ENCODE data around the gene DOCK8. TPM values are rescaled to one million over a fixed set of nuclear protein-coding genes. Genes with fewer than 3 reads are reported as not detected.

DOCK8 gene
- total and polyA plus RNA-seq, 2 of the 13 experiments (the other 11 are each of a cell fraction or from before 2014, with no cell fraction given): 0.28 to 0.38 TPM

DNA sequence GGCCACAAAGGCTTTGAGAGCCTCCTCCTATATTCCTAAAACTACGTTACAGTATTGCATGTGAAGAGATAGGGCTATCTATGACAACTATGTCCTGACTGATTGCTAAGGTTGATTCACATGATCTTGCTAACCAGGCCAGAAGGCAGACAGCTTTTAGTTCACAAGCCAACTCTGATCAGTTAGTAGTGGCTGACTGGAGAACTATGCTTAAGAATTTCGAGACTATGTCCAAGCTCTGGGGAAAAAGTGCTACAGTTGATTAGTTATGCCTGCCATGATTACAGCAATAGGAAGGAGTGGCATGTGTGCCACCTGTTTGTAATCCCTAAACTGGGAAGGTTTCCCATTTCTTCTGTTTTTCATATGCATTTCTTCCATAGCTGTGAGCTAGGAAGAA is 223.4 kb downstream of the DOCK8 start:
- no peak overlapping the region for H2AFZ ChIP-seq (ENCODE audit: low read length)
- no peak overlapping the region for H3K27ac ChIP-seq (ENCODE audit: extremely low read length, insufficient read depth, low read length)
- H3K4me2 ChIP-seq (ENCODE audit: low read depth, low read length): no peak overlapping the region
- ATAC-seq: no peak
- no peak overlapping the region for H3K9ac ChIP-seq (ENCODE audit: insufficient read depth, low read depth, low read length)
- in situ Hi-C loops (cut with HindIII; ENCODE audit: extremely low pct_ligation_motif_present, low pct_unique_long_range_greater_than_20kb): no loop called here
- DNase-seq (ENCODE audit: low spot score): no peak
- ChIA-PET POLR2A (no interaction called here), CTCF (ENCODE audit: low intra/inter-chr PET ratio, low total read pairs) (no interaction called here)
- H3K9me3 ChIP-seq (ENCODE audit: low read length): no peaks in the 10 kb centered on the region
- H3K4me1 ChIP-seq (ENCODE audit: insufficient read depth, low read length): no peaks in the 10 kb centered on the region
- H4K20me1 ChIP-seq (ENCODE audit: insufficient read depth, low read length): no peaks in the 10 kb centered on the region
- no peaks in the 10 kb centered on the region for H3K79me2 ChIP-seq (ENCODE audit: insufficient read depth, low read length)
- H3K36me3 ChIP-seq (replicated peaks in 1 of 2; ENCODE audit: control insufficient read depth in 1 of 2, insufficient read depth in 2 of 2, low read length in 2 of 2): no peaks in the 10 kb centered on the region
- no peak overlapping the region for H3K4me3 ChIP-seq (replicated peaks in 1 of 3; ENCODE audit: insufficient read depth in 1 of 3, low read depth in 2 of 3, low read length in 3 of 3)
- no peak for FAIRE-seq
- intact Hi-C loops (cut with micrococcal nuclease; ENCODE audit: unreplicated experiment): no loop called here
- no peaks in the 10 kb centered on the region for H3K27me3 ChIP-seq (ENCODE audit: control insufficient read depth in 1 of 2, insufficient read depth in 2 of 2, low read length in 2 of 2)
- BruUV-seq (replicated peaks): no TSS peak
- TF ChIP-seq, protein P1, sequence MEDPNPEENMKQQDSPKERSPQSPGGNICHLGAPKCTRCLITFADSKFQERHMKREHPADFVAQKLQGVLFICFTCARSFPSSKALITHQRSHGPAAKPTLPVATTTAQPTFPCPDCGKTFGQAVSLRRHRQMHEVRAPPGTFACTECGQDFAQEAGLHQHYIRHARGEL (CRISPR knock-in tag; IDR thresholded peaks at IDR 0.05): no peak
- TF ChIP-seq ZKSCAN5 (CRISPR knock-in tag; IDR thresholded peaks at IDR 0.05): no peak
- TF ChIP-seq PCBP2 (optimal IDR thresholded peaks at IDR 0.05; ENCODE audit: low read depth, low read length, poor library complexity, severe bottlenecking): no peak
- TF ChIP-seq GABPB1 (CRISPR knock-in tag; IDR thresholded peaks at IDR 0.05): no peak
- no peak for TF ChIP-seq DR1 (CRISPR knock-in tag; IDR thresholded peaks at IDR 0.05)
- WGBS (ENCODE audit: low lambda C conversion rate): 0% methylated on average over 2 of the region's 2 CpGs

DNA sequence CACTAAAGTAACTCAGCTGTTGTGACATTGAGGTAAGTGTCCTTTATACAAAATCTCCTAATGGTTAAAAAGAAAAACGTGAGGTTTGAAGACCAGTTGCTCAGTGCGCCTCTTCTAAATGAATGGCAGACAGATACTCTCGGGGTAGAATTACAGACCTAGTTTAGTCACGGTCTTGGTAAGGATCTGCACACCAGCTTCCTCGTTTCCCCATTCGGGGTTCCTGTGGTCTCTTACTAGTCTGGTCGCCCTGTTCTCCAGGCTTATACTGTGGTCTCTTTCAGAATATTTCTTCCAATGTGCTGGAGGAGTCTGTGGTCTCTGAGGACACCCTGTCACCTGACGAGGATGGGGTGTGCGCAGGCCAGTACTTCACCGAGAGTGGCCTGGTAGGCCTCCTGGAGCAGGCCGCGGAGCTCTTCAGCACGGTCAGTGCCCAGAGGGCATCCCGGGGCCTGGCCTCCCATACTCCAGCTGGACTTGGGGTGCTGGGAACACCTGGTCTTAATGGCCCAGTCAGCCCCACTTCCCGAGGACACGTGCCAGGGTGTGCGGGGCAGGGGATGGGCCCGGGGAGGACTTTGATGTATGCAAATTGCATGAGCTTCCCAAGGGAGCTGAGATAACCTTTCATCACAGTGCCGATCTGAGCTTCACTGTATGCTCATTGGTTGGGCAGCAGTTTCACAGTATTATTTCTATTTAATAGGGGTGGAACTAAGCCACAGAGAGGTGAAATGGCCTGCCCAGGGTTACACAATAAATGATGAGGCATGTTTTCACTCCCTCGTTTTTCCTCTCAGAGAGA is 224.5 kb downstream of the DOCK8 start:
- no TSS peak for BruUV-seq (replicated peaks)
- no peak for FAIRE-seq
- Histone ChIP-seq H3K79me2 (ENCODE audit: insufficient read depth, low read length) (no peaks in the 10 kb centered on the region), H3K36me3 (replicated peaks in 1 of 2; ENCODE audit: control insufficient read depth in 1 of 2, insufficient read depth in 2 of 2, low read length in 2 of 2) (no peaks in the 10 kb centered on the region), H3K4me1 (ENCODE audit: insufficient read depth, low read length) (no peaks in the 10 kb centered on the region), H3K9ac (ENCODE audit: insufficient read depth, low read depth, low read length) (no peak overlapping the region), H3K27ac (ENCODE audit: extremely low read length, insufficient read depth, low read length) (no peak overlapping the region), H2AFZ (ENCODE audit: low read length) (no peak overlapping the region), H3K4me2 (ENCODE audit: low read depth, low read length) (no peak overlapping the region), H3K9me3 (ENCODE audit: low read length) (no peaks in the 10 kb centered on the region), H3K4me3 (replicated peaks in 1 of 3; ENCODE audit: insufficient read depth in 1 of 3, low read depth in 2 of 3, low read length in 3 of 3) (no peak overlapping the region), H4K20me1 (ENCODE audit: insufficient read depth, low read length) (no peaks in the 10 kb centered on the region), H3K27me3 (ENCODE audit: control insufficient read depth in 1 of 2, insufficient read depth in 2 of 2, low read length in 2 of 2) (no peaks in the 10 kb centered on the region)
- POLR2A ChIA-PET: no interaction called here
- in situ Hi-C loops (cut with HindIII; ENCODE audit: extremely low pct_ligation_motif_present, low pct_unique_long_range_greater_than_20kb) (no loop called here), intact Hi-C loops (cut with micrococcal nuclease; ENCODE audit: unreplicated experiment) (no loop called here)
- TF ChIP-seq ZNF577 (CRISPR knock-in tag; IDR thresholded peaks at IDR 0.05; ENCODE audit: borderline replicate concordance, low read depth): no peak
- no peak for TF ChIP-seq SIX4 (CRISPR knock-in tag; IDR thresholded peaks at IDR 0.05)
- no peak for TF ChIP-seq CAMTA2 (CRISPR knock-in tag; IDR thresholded peaks at IDR 0.05; ENCODE audit: borderline replicate concordance)
- TF ChIP-seq FOSL2 (CRISPR knock-in tag; IDR thresholded peaks at IDR 0.05): no peak
- no peak for TF ChIP-seq ZKSCAN1 (IDR thresholded peaks at IDR 0.05; ENCODE audit: low read length)
- no peak; the same call in 2 of the 3 replicates for ATAC-seq
- WGBS (ENCODE audit: low lambda C conversion rate): 41% methylated on average over 12 of the region's 20 CpGs
- CTCF ChIA-PET (ENCODE audit: low intra/inter-chr PET ratio, low total read pairs): no interaction called here
- no peak for DNase-seq (ENCODE audit: low spot score)
